IPS-18a (cell line): Measurements from ENCODE around the gene CBLC.
"Not testable (repeated sequence)": the region's sequence is repeated elsewhere in the genome, so short reads cannot be mapped to it uniquely, and the experiment has no call there.

ENCODE experiments used
- H3K27ac ChIP-seq: one replicate; pipeline ENCODE4 v1.5.1; 2013; ENCODE audit warnings: low read length
- H3K27me3 ChIP-seq: one replicate; pipeline ENCODE4 v1.6.1; 2013; ENCODE audit warnings: mild to moderate bottlenecking, low read length; ENCODE audit not compliant: control insufficient read depth, insufficient read depth
- H3K36me3 ChIP-seq: one replicate; pipeline ENCODE4 v1.6.1; 2013; ENCODE audit warnings: low read depth, low read length; ENCODE audit not compliant: control insufficient read depth
- H3K4me1 ChIP-seq: one replicate; pipeline ENCODE4 v1.6.1; 2013; ENCODE audit warnings: low read depth, low read length; ENCODE audit not compliant: control insufficient read depth
- H3K4me3 ChIP-seq: one replicate; pipeline ENCODE4 v1.5.1; 2013; ENCODE audit warnings: low read length
- H3K9ac ChIP-seq: one replicate; pipeline ENCODE4 v1.6.1; 2013; ENCODE audit warnings: mild to moderate bottlenecking, low read length, moderate library complexity
- H3K9me3 ChIP-seq: one replicate; pipeline ENCODE4 v1.6.1; 2013; ENCODE audit warnings: low read depth, low read length; ENCODE audit not compliant: control insufficient read depth

Gene CBLC

GRCh38 chr19:44818466-44819031 is 40.9 kb downstream of the CBLC start:
- no peak overlapping the region for H3K27ac ChIP-seq
- H3K36me3 ChIP-seq: peaks cover 19% of the 10 kb centered on the region
- H3K9me3 ChIP-seq: no peaks in the 10 kb centered on the region
- peaks cover 6% of the 10 kb centered on the region for H3K27me3 ChIP-seq
- no peaks in the 10 kb centered on the region for H3K4me1 ChIP-seq
- no peak overlapping the region for H3K9ac ChIP-seq
- H3K4me3 ChIP-seq: no peak overlapping the region

- no peaks in the 10 kb centered on the region for H3K9me3 ChIP-seq
- H3K9ac ChIP-seq: no peak overlapping the region
- H3K27ac ChIP-seq: no peak overlapping the region
- H3K4me1 ChIP-seq: no peaks in the 10 kb centered on the region
- peaks cover 8% of the 10 kb centered on the region for H3K27me3 ChIP-seq
- no peak overlapping the region for H3K4me3 ChIP-seq
- H3K36me3 ChIP-seq: peaks cover 14% of the 10 kb centered on the region
These were observed 41.6 kb downstream of the CBLC start for GRCh38 chr19:44819246-44819832.

DNA sequence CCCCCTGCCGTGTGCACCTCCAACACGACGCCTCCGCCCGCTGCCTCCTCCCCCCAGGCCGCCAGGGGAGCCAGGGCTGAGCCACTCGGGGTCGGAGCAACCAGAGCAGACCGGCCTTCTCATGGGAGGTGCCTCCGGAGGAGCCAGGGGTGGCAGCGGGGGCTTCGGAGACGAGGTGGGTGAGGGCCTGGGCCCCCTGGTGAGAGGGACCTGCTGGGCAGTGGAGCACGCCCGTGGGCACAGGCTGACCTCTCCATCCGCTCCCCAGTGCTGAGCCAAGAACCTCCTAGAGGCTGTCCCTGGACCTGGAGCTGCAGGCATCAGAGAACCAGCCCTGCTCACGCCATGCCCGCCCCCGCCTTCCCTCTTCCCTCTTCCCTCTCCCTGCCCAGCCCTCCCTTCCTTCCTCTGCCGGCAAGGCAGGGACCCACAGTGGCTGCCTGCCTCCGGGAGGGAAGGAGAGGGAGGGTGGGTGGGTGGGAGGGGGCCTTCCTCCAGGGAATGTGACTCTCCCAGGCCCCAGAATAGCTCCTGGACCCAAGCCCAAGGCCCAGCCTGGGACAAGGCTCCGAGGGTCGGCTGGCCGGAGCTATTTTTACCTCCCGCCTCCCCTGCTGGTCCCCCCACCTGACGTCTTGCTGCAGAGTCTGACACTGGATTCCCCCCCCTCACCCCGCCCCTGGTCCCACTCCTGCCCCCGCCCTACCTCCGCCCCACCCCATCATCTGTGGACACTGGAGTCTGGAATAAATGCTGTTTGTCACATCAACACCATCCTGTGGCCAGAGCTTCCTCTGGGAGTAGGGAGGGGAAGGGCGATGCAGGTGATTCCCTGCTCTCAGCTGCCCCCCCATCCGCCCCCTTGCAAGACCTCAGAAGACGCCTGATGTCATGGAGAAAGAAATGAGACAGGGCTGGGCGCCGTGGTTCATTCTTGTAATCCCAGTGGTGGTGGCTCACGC is 43.2 kb downstream of the CBLC start:
- peaks cover 9% of the 10 kb centered on the region for H3K36me3 ChIP-seq
- no peaks in the 10 kb centered on the region for H3K4me1 ChIP-seq
- no peak overlapping the region for H3K27ac ChIP-seq
- peaks cover 22% of the 10 kb centered on the region for H3K27me3 ChIP-seq
- no peak overlapping the region for H3K4me3 ChIP-seq
- H3K9ac ChIP-seq: no peak overlapping the region
- no peaks in the 10 kb centered on the region for H3K9me3 ChIP-seq

- Histone ChIP-seq H3K9me3 (no peaks in the 10 kb centered on the region), H3K36me3 (peaks cover 9% of the 10 kb centered on the region), H3K4me1 (no peaks in the 10 kb centered on the region), H3K27me3 (peaks cover 34% of the 10 kb centered on the region), H3K9ac (no peak overlapping the region), H3K4me3 (no peak overlapping the region), H3K27ac (no peak overlapping the region)
These were observed 44.5 kb downstream of the CBLC start for GRCh38 chr19:44822177-44822576.

GRCh38 chr19:44822670-44823372 is 45.1 kb downstream of the CBLC start:
- Histone ChIP-seq H3K27ac (no peak overlapping the region), H3K4me1 (no peaks in the 10 kb centered on the region), H3K27me3 (peaks cover 37% of the 10 kb centered on the region), H3K4me3 (no peak overlapping the region), H3K9ac (no peak overlapping the region), H3K9me3 (no peaks in the 10 kb centered on the region), H3K36me3 (peaks cover 9% of the 10 kb centered on the region)

GRCh38 chr19:44823373-44823698 is 45.6 kb downstream of the CBLC start:
- Histone ChIP-seq H3K27me3 (peaks cover 37% of the 10 kb centered on the region), H3K4me3 (no peak overlapping the region), H3K9me3 (no peaks in the 10 kb centered on the region), H3K27ac (no peak overlapping the region), H3K36me3 (peaks cover 9% of the 10 kb centered on the region), H3K4me1 (no peaks in the 10 kb centered on the region), H3K9ac (no peak overlapping the region)

DNA sequence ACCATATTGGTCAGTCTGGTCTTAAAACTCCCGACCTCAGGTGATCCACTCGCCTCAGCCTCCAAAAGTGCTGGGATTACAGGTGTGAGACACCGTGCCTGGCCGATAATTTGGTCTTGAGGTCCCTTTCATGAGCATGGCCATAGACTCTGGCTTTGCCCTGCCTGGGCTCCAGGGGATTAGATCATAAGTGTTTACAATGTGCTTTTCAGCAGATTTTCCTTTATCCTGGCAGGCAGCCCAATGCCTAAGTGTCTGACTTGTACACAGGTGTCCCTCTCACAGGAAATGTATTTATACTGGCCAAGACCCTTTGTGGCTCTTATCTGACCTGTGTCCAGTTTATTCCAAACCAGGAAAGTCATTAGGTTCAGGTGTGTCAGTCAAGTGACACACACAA is 47.1 kb downstream of the CBLC start:
- Histone ChIP-seq H3K4me1 (no peaks in the 10 kb centered on the region), H3K4me3 (no peak overlapping the region), H3K27ac (no peak overlapping the region), H3K9me3 (no peaks in the 10 kb centered on the region), H3K36me3 (peaks cover 4% of the 10 kb centered on the region), H3K27me3 (peaks cover 45% of the 10 kb centered on the region), H3K9ac (no peak overlapping the region)

DNA sequence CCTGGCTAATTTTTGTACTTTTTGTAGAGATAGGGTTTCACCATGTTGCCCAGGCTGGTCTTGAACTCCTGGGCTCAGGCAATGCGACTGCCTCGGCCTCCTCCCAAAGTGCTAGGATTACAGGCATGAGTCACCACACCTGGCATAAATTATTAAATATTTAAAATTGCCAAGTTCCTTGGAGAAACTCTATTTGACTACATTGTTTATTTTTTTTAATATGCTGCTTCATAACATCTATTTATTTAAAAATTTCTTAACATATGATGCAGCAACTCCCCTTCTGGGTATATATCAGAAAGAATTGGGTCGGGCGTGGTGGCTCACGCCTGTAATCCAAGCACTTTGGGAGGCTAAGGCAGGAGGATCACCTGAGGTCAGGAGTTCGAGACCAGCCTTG is 55.2 kb downstream of the CBLC start:
- not testable (repeated sequence) for H3K27ac ChIP-seq, H3K4me3 ChIP-seq, H3K9me3 ChIP-seq, H3K36me3 ChIP-seq, H3K4me1 ChIP-seq, H3K9ac ChIP-seq
- peaks cover 41% of the 10 kb centered on the region for H3K27me3 ChIP-seq

GRCh38 chr19:44834399-44834798 is 56.7 kb downstream of the CBLC start:
- not testable (repeated sequence) for H3K9me3 ChIP-seq, H3K9ac ChIP-seq, H3K27ac ChIP-seq, H3K36me3 ChIP-seq, H3K4me3 ChIP-seq, H3K4me1 ChIP-seq
- peaks cover 38% of the 10 kb centered on the region for H3K27me3 ChIP-seq

- Histone ChIP-seq H3K4me1 (peaks cover 5% of the 10 kb centered on the region), H3K36me3 (no peaks in the 10 kb centered on the region), H3K9ac (no peak overlapping the region), H3K4me3 (no peak overlapping the region), H3K27ac (no peak overlapping the region), H3K27me3 (peaks cover 20% of the 10 kb centered on the region), H3K9me3 (no peaks in the 10 kb centered on the region)
These were observed 61.6 kb downstream of the CBLC start for GRCh38 chr19:44839276-44839675.

- Histone ChIP-seq H3K9ac (no peak overlapping the region), H3K9me3 (no peaks in the 10 kb centered on the region), H3K27me3 (peaks cover 13% of the 10 kb centered on the region), H3K4me1 (peaks cover 5% of the 10 kb centered on the region), H3K4me3 (no peak overlapping the region), H3K27ac (no peak overlapping the region), H3K36me3 (no peaks in the 10 kb centered on the region)
These were observed 63.1 kb downstream of the CBLC start for GRCh38 chr19:44840811-44841210.
